Measurements from ENCODE around the gene PCDHA11.

GRCh38 chr5:140870221-140871201, 1.8 kb downstream of the PCDHA11 start:
- TF ChIP-seq ZNF8 (CRISPR knock-in tag; IDR thresholded peaks at IDR 0.05), result no peak
- TF ChIP-seq ESRRG (CRISPR knock-in tag; IDR thresholded peaks at IDR 0.05), result no peak
- TF ChIP-seq PATZ1 (CRISPR knock-in tag; IDR thresholded peaks at IDR 0.05; ENCODE audit: borderline replicate concordance), result no peak
- no peak for TF ChIP-seq ZFP30 (CRISPR knock-in tag; IDR thresholded peaks at IDR 0.05)
- no peak for TF ChIP-seq CREB5 (CRISPR knock-in tag; IDR thresholded peaks at IDR 0.05; ENCODE audit: low read depth)
- TF ChIP-seq GLIS3 (CRISPR knock-in tag; IDR thresholded peaks at IDR 0.05), result no peak
- TF ChIP-seq TCF4 (CRISPR knock-in tag; IDR thresholded peaks at IDR 0.05; ENCODE audit: borderline replicate concordance), result no peak
